Testis (tissue), 3 donors: ENCODE data around the gene ABAT. TPM values are rescaled to one million over a fixed set of nuclear protein-coding genes. Genes with fewer than 3 reads are reported as not detected.

ENCODE experiments used
- DNase-seq: peaks from one replicate; pipeline ENCODE4 v3.0.0-alpha.2; 2019
- H3K27ac ChIP-seq, 2 donors: fragments of 200-600 bp; sonication (generic); one replicate each; pipeline ENCODE4 v1.5.1; 2019
- H3K27me3 ChIP-seq: fragments of 200-600 bp; sonication (generic); one replicate; pipeline ENCODE4 v1.5.1; 2019
- H3K36me3 ChIP-seq: fragments of 200-600 bp; sonication (generic); one replicate; pipeline ENCODE4 v1.5.1; 2017; ENCODE audit warnings: low read depth; ENCODE audit errors: missing control alignments
- H3K4me1 ChIP-seq: fragments of 200-600 bp; sonication (generic); one replicate; pipeline ENCODE4 v1.5.1; 2019
- H3K4me3 ChIP-seq, 2 donors: fragments of 200-600 bp; sonication (generic); one replicate each; pipeline ENCODE4 v1.5.1; 2017 to 2019
- H3K9me3 ChIP-seq: fragments of 200-600 bp; sonication (generic); one replicate; pipeline ENCODE4 v1.5.1; 2017
- CTCF ChIP-seq, 3 experiments: fragments of 450-650 bp in 2 of 3; fragments of 200-600 bp in 1 of 3; sonication (generic) in 1 of 3; IDR thresholded peaks; one replicate each; pipeline ENCODE4 v1.5.1; 2016 to 2019; ENCODE audit warnings: antibody characterized with exemption in 3 of 3, mild to moderate bottlenecking in 2 of 3, moderate library complexity in 1 of 3
- POLR2A ChIP-seq: fragments of 450-650 bp; IDR thresholded peaks from one replicate; pipeline ENCODE4 v1.6.1; 2017; ENCODE audit warnings: antibody characterized with exemption, mild to moderate bottlenecking, moderate library complexity
- WGBS, 2 donors: methylation state at CpG; one replicate each; pipeline ENCODE4 v1.1.5; 2018; 5-methylcytosine and 5-hydroxymethylcytosine counted together
- intact Hi-C: fragments of 100-400 bp; cut with DNase I; formaldehyde crosslinking; loops from one replicate; pipeline ENCODE4 v1.15.1; 2023; ENCODE audit warnings: low total_unique reads
- polyA plus RNA-seq: library from polyadenylated mRNA; stranded (reverse); fragments of 350-450 nt; fragmentation: Illumina TruSeq; extraction: RNeasy Lipid Tissue Mini Kit (QIAGEN cat#74804); gene quantifications from one replicate; pipeline ENCODE4 v1.2.3, GENCODE V29; 2014; ENCODE audit warnings: low read depth, low replicate concordance; ENCODE audit not compliant: insufficient read depth
- total RNA-seq, 2 donors: library from RNA; depleted of rRNA; stranded (reverse); fragments of >200 nt; gene quantifications; one replicate each; pipeline ENCODE4 v1.2.3, GENCODE V29; 2016

ABAT gene
- total and polyA plus RNA-seq, 3 donors from 2014 or later: 25.3 to 108 (median 71.7) TPM

DNA sequence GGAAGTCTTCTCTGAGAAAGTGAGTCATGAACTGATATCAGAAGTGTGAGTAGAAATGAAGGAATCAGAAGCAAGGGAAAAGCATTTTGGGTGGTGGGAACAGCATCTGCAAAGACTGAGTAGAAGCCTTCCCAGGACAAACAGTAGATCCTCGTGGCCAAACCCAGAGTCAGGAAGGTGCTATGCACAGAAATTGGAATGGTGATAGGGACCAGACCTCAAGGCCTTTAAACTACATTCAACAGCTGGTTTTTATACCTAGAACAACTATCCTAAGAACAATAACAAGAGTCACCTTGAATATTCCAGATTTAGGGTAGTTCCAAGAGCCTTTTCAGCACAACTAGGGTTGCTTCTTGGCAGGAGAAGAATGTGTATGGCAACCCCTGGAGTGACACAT is 15.3 kb downstream of the ABAT start:
- no peaks in the 10 kb centered on the region for H3K27me3 ChIP-seq
- WGBS, 2 donors: 72 to 85% methylated on average over 1 of the region's 1 CpG
- H3K4me3 ChIP-seq: no peak overlapping the region
- intact Hi-C loops: no loop called here
- no peaks in the 10 kb centered on the region for H3K9me3 ChIP-seq
- H3K36me3 ChIP-seq: no peaks in the 10 kb centered on the region
- no peaks in the 10 kb centered on the region for H3K4me1 ChIP-seq
- no peak for TF ChIP-seq CTCF (IDR thresholded peaks at IDR 0.05)
- no peak for TF ChIP-seq POLR2A
- DNase-seq: no peak
- no peak overlapping the region for H3K27ac ChIP-seq

GRCh38 chr16:8691728-8692127 is 17.3 kb downstream of the ABAT start:
- Histone ChIP-seq H3K27me3 (no peaks in the 10 kb centered on the region), H3K27ac (no peak overlapping the region), H3K4me3 (no peak overlapping the region), H3K4me1 (no peaks in the 10 kb centered on the region), H3K36me3 (no peaks in the 10 kb centered on the region), H3K9me3 (no peaks in the 10 kb centered on the region)
- no peak for DNase-seq
- 84 to 90% methylated on average over 8 of the region's 8 CpGs for WGBS, 2 donors
- intact Hi-C loops: no loop called here
- no peak for TF ChIP-seq CTCF (IDR thresholded peaks at IDR 0.05)
- no peak for TF ChIP-seq POLR2A

GRCh38 chr16:8694795-8695728 is 20.6 kb downstream of the ABAT start:
- Histone ChIP-seq H3K4me3 (no peak overlapping the region), H3K4me1 (no peaks in the 10 kb centered on the region), H3K27me3 (no peaks in the 10 kb centered on the region), H3K36me3 (no peaks in the 10 kb centered on the region), H3K27ac (no peak overlapping the region), H3K9me3 (no peaks in the 10 kb centered on the region)
- intact Hi-C loops: no loop called here
- no peak for TF ChIP-seq POLR2A
- TF ChIP-seq CTCF (IDR thresholded peaks at IDR 0.05): no peak
- no peak for DNase-seq
- WGBS, 2 donors: 85 to 88% methylated on average over 18 of the region's 18 CpGs

- no peak overlapping the region for H3K27ac ChIP-seq
- TF ChIP-seq CTCF (IDR thresholded peaks at IDR 0.05) (no peak), POLR2A (no peak)
- intact Hi-C loops: no loop called here
- no peaks in the 10 kb centered on the region for H3K27me3 ChIP-seq
- no peak for DNase-seq
- H3K36me3 ChIP-seq: no peaks in the 10 kb centered on the region
- H3K9me3 ChIP-seq: no peaks in the 10 kb centered on the region
- no peak overlapping the region for H3K4me3 ChIP-seq
- H3K4me1 ChIP-seq: no peaks in the 10 kb centered on the region
- WGBS, 2 donors: 81 to 92% methylated on average over 12 of the region's 12 CpGs
These were observed 22.5 kb downstream of the ABAT start for GRCh38 chr16:8696880-8697279.

DNA sequence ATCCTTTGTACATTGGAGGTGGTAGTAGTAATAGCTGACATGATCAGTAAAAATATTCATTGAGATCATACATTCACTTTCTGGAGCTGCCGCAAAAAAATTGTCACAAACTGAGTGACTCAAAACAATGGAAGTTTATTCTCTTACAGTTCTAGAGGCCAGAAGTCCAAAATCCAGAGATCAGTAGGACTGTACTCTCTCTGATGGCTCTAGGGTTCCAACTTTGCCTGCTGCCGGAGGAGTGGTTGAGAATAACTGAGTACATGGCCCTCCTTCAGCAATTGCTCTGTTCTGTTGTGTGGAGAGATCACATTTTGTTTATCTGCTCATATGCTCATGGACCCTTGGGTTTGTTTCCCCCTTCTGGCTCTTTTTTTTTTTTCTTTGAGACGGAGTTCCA is 23.5 kb downstream of the ABAT start:
- H3K36me3 ChIP-seq: no peaks in the 10 kb centered on the region
- no peak for DNase-seq
- H3K4me3 ChIP-seq: no peak overlapping the region
- intact Hi-C loops: no loop called here
- no peaks in the 10 kb centered on the region for H3K4me1 ChIP-seq
- WGBS, 2 donors: 30 to 72% methylated on average over 3 of the region's 3 CpGs
- TF ChIP-seq POLR2A (no peak), CTCF (IDR thresholded peaks at IDR 0.05) (no peak)
- no peak overlapping the region for H3K27ac ChIP-seq
- no peaks in the 10 kb centered on the region for H3K27me3 ChIP-seq
- H3K9me3 ChIP-seq: no peaks in the 10 kb centered on the region
